H1 (cell line): ENCODE results near the gene FBXO8. TPM values are rescaled to one million over a fixed set of nuclear protein-coding genes. Genes with fewer than 3 reads are reported as not detected.

Source experiments
- CBX8 ChIP-seq: fragments of 300-800, 300-1000 bp; sonication (generic); IDR thresholded peaks from 2 replicates; pipeline ENCODE4 v1.7.1; 2016; ENCODE audit warnings: low read depth, low read length, borderline replicate concordance
- CEBPB ChIP-seq: IDR thresholded peaks from 2 replicates; pipeline ENCODE4 v1.6.1; 2012; ENCODE audit warnings: low read depth, low read length
- CREB1 ChIP-seq: IDR thresholded peaks from 2 replicates; pipeline ENCODE4 v1.6.1; 2012; ENCODE audit warnings: inconsistent platforms
- CTBP2 ChIP-seq: IDR thresholded peaks from 2 replicates; pipeline ENCODE4 v1.7.0; 2011; ENCODE audit warnings: borderline replicate concordance, mild to moderate bottlenecking, moderate library complexity, mixed read lengths, low read length; ENCODE audit not compliant: insufficient read depth, insufficient read length
- HDAC2 ChIP-seq, 2 experiments: fragments of 300-600 bp in 1 of 2; sonication (generic) in 1 of 2; IDR thresholded peaks; 2 replicates each; pipeline ENCODE4 v1.6.1; 2011 to 2012; ENCODE audit warnings: low read depth in 2 of 2, low read length in 2 of 2, mild to moderate bottlenecking in 2 of 2, moderate library complexity in 2 of 2, borderline replicate concordance in 1 of 2, inconsistent platforms in 1 of 2
- KDM5A ChIP-seq: fragments of 200-600 bp; IDR thresholded peaks from 2 replicates; pipeline ENCODE4 v1.7.1; 2012; ENCODE audit warnings: mild to moderate bottlenecking, low read length, inconsistent platforms, mixed read lengths
- POU5F1 ChIP-seq: IDR thresholded peaks from 2 replicates; pipeline ENCODE4 v1.6.1; 2011; ENCODE audit warnings: low read depth, mild to moderate bottlenecking, low read length, moderate library complexity
- TCF12 ChIP-seq: IDR thresholded peaks from 2 replicates; pipeline ENCODE4 v1.6.1; 2011; ENCODE audit warnings: low read depth, mild to moderate bottlenecking, low read length
- polyA plus RNA-seq, 7 experiments: library from polyadenylated mRNA; depleted of rRNA in 3 of 7; stranded (reverse) in 5 of 7; unstranded in 2 of 7; fragments of >200 nt in 5 of 7; fragments of 200-250 nt in 2 of 7; gene quantifications; 1 replicate in 5 of 7; 2 replicates in 1 of 7; 4 replicates in 1 of 7; pipeline versions ENCODE4 v1.2.1 to v1.2.3, GENCODE V29; 2011 to 2013; ENCODE audit warnings: missing spikeins in 2 of 7, mixed read lengths in 2 of 7
- total RNA-seq: library from RNA; stranded (reverse); fragmentation: NEBNext Ultra II Directional; extraction: Animal tissue kit (Norgen Biotek cat#: 25700); gene quantifications from 2 replicates; pipeline ENCODE4 v1.2.1, GENCODE V29; 2021
- TF ChIP-seq, protein P1 (sequence below): fragments of 300-600 bp; sonication (generic); IDR thresholded peaks from 2 replicates; pipeline ENCODE4 v1.7.1; 2012; ENCODE audit warnings: low read length, moderate library complexity, mild to moderate bottlenecking, inconsistent platforms; ENCODE audit not compliant: insufficient replicate concordance
- TF ChIP-seq, protein P2 (sequence below): IDR thresholded peaks from 2 replicates; pipeline ENCODE4 v1.6.1; 2012; ENCODE audit warnings: low read length, inconsistent platforms

Gene FBXO8
- total and polyA plus RNA-seq, 2 of the 8 experiments (the other 6 are each of a cell fraction or from before 2014, with no cell fraction given) = 5.1 to 7.5 TPM

DNA sequence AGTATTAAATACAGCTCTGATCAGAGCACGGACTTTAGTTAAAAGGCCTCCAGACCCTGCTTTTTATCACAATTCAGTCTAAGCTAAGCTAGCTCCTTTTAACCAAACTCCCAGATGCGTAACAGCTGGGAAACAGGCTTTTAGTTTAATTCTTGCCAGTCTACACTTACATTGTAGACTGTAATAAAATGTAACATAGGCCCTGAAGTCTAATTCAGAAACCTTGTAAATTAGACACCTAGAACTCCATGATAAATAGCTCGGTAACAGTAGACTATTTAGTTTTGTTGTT lies 20.1 kb downstream of the FBXO8 start (continued):
- TF ChIP-seq, protein P1, sequence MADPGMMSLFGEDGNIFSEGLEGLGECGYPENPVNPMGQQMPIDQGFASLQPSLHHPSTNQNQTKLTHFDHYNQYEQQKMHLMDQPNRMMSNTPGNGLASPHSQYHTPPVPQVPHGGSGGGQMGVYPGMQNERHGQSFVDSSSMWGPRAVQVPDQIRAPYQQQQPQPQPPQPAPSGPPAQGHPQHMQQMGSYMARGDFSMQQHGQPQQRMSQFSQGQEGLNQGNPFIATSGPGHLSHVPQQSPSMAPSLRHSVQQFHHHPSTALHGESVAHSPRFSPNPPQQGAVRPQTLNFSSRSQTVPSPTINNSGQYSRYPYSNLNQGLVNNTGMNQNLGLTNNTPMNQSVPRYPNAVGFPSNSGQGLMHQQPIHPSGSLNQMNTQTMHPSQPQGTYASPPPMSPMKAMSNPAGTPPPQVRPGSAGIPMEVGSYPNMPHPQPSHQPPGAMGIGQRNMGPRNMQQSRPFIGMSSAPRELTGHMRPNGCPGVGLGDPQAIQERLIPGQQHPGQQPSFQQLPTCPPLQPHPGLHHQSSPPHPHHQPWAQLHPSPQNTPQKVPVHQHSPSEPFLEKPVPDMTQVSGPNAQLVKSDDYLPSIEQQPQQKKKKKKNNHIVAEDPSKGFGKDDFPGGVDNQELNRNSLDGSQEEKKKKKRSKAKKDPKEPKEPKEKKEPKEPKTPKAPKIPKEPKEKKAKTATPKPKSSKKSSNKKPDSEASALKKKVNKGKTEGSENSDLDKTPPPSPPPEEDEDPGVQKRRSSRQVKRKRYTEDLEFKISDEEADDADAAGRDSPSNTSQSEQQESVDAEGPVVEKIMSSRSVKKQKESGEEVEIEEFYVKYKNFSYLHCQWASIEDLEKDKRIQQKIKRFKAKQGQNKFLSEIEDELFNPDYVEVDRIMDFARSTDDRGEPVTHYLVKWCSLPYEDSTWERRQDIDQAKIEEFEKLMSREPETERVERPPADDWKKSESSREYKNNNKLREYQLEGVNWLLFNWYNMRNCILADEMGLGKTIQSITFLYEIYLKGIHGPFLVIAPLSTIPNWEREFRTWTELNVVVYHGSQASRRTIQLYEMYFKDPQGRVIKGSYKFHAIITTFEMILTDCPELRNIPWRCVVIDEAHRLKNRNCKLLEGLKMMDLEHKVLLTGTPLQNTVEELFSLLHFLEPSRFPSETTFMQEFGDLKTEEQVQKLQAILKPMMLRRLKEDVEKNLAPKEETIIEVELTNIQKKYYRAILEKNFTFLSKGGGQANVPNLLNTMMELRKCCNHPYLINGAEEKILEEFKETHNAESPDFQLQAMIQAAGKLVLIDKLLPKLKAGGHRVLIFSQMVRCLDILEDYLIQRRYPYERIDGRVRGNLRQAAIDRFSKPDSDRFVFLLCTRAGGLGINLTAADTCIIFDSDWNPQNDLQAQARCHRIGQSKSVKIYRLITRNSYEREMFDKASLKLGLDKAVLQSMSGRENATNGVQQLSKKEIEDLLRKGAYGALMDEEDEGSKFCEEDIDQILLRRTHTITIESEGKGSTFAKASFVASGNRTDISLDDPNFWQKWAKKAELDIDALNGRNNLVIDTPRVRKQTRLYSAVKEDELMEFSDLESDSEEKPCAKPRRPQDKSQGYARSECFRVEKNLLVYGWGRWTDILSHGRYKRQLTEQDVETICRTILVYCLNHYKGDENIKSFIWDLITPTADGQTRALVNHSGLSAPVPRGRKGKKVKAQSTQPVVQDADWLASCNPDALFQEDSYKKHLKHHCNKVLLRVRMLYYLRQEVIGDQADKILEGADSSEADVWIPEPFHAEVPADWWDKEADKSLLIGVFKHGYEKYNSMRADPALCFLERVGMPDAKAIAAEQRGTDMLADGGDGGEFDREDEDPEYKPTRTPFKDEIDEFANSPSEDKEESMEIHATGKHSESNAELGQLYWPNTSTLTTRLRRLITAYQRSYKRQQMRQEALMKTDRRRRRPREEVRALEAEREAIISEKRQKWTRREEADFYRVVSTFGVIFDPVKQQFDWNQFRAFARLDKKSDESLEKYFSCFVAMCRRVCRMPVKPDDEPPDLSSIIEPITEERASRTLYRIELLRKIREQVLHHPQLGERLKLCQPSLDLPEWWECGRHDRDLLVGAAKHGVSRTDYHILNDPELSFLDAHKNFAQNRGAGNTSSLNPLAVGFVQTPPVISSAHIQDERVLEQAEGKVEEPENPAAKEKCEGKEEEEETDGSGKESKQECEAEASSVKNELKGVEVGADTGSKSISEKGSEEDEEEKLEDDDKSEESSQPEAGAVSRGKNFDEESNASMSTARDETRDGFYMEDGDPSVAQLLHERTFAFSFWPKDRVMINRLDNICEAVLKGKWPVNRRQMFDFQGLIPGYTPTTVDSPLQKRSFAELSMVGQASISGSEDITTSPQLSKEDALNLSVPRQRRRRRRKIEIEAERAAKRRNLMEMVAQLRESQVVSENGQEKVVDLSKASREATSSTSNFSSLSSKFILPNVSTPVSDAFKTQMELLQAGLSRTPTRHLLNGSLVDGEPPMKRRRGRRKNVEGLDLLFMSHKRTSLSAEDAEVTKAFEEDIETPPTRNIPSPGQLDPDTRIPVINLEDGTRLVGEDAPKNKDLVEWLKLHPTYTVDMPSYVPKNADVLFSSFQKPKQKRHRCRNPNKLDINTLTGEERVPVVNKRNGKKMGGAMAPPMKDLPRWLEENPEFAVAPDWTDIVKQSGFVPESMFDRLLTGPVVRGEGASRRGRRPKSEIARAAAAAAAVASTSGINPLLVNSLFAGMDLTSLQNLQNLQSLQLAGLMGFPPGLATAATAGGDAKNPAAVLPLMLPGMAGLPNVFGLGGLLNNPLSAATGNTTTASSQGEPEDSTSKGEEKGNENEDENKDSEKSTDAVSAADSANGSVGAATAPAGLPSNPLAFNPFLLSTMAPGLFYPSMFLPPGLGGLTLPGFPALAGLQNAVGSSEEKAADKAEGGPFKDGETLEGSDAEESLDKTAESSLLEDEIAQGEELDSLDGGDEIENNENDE = no peak
- TF ChIP-seq, protein P2, sequence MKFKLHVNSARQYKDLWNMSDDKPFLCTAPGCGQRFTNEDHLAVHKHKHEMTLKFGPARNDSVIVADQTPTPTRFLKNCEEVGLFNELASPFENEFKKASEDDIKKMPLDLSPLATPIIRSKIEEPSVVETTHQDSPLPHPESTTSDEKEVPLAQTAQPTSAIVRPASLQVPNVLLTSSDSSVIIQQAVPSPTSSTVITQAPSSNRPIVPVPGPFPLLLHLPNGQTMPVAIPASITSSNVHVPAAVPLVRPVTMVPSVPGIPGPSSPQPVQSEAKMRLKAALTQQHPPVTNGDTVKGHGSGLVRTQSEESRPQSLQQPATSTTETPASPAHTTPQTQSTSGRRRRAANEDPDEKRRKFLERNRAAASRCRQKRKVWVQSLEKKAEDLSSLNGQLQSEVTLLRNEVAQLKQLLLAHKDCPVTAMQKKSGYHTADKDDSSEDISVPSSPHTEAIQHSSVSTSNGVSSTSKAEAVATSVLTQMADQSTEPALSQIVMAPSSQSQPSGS = no peak
- TF ChIP-seq CTBP2 (no peak), CBX8 (no peak), KDM5A (no peak), HDAC2 (IDR thresholded peaks at IDR 0.05; ENCODE audit: borderline replicate concordance in 1 of 2, low read depth in 2 of 2, low read length in 2 of 2) (no peak), TCF12 (no peak), CREB1 (no peak), CEBPB (no peak), POU5F1 (no peak)
